A549 (cell line): ENCODE data around the gene CFAP100. TPM values are rescaled to one million over a fixed set of nuclear protein-coding genes. Genes with fewer than 3 reads are reported as not detected.

Experiments used
- ATAC-seq, 2 experiments: fragments of 200-7000 bp in 1 of 2; fragments of >200 bp in 1 of 2; cut with Nextera tagmentation in 1 of 2; cut with Tn5 transposase in 1 of 2; 3 replicates each; pipeline versions ENCODE4 v1.8.0 to v1.9.1; 2018 to 2020; ENCODE audit warnings: mild to moderate bottlenecking in 1 of 2, moderate library complexity in 1 of 2
- CTCF ChIA-PET: fragments of 300-600 bp; sonication (Branson Sonifier 250); formaldehyde crosslinking; extraction: SDS; loops from one replicate; lab custom pipeline; 2021; ENCODE audit warnings: antibody characterized with exemption, inconsistent platforms; lab: Yijun Ruan, JAX
- POLR2A ChIA-PET: fragments of 350-600 bp; formaldehyde crosslinking; extraction: SDS; loops from one replicate; lab custom pipeline; 2021; ENCODE audit warnings: antibody characterized with exemption, inconsistent platforms; lab: Yijun Ruan, JAX
- DNase-seq, 2 experiments: peaks; one replicate each; pipeline versions ENCODE4 v3.0.0 to v3.0.0-alpha.2; 2011 to 2016; ENCODE audit warnings: low read depth in 1 of 2, low spot score in 1 of 2
- FAIRE-seq: peaks from 2 replicates; lab custom pipeline; 2011; peaks lifted over from hg19 to GRCh38; lab: Jason Lieb, UNC
- H3K27ac ChIP-seq, 2 experiments: fragments of >200 bp; sonication (Bioruptor Twin); formaldehyde crosslinking; 3 replicates each; pipeline ENCODE4 v1.5.1; 2016 to 2017
- H3K4me1 ChIP-seq: fragments of >200 bp; sonication (Bioruptor Twin); formaldehyde crosslinking; 3 replicates; pipeline ENCODE4 v1.6.1; 2016
- H3K4me2 ChIP-seq: fragments of >200 bp; sonication (Bioruptor Twin); formaldehyde crosslinking; 3 replicates; pipeline ENCODE4 v1.6.1; 2016
- H3K4me3 ChIP-seq: fragments of >200 bp; sonication (Bioruptor Twin); formaldehyde crosslinking; 3 replicates; pipeline ENCODE4 v1.5.1; 2016
- H3K9me3 ChIP-seq: fragments of >200 bp; sonication (Bioruptor Twin); formaldehyde crosslinking; 3 replicates; pipeline ENCODE4 v1.6.1; 2016
- ATOH8 ChIP-seq: fragments of 250-450 bp; sonication (Bioruptor Pico); IDR thresholded peaks from 2 replicates; pipeline ENCODE4 v1.5.0; 2020; ENCODE audit warnings: low read depth, mild to moderate bottlenecking, moderate library complexity
- BHLHE40 ChIP-seq: IDR thresholded peaks from 2 replicates; pipeline ENCODE4 v1.6.1; 2012; ENCODE audit warnings: low read depth, low read length, inconsistent platforms
- CBX2 ChIP-seq: fragments of 200-600 bp; sonication (generic); IDR thresholded peaks from 2 replicates; pipeline ENCODE4 v1.6.1; 2016; ENCODE audit warnings: low read depth, mild to moderate bottlenecking, borderline replicate concordance
- CBX8 ChIP-seq: fragments of 200-600 bp; sonication (generic); IDR thresholded peaks from 2 replicates; pipeline ENCODE4 v1.6.1; 2016
- EHMT2 ChIP-seq: fragments of 200-600 bp; sonication (generic); IDR thresholded peaks from 2 replicates; pipeline ENCODE4 v1.6.1; 2016; ENCODE audit warnings: antibody characterized with exemption, low read depth, mild to moderate bottlenecking, moderate library complexity
- ELK1 ChIP-seq: fragments of 150-350 bp; IDR thresholded peaks from 2 replicates; pipeline ENCODE4 v1.6.1; 2014; ENCODE audit warnings: low read depth, mild to moderate bottlenecking, low read length
- ESRRA ChIP-seq: fragments of 150-350 bp; IDR thresholded peaks from 2 replicates; pipeline ENCODE4 v1.6.1; 2014; ENCODE audit warnings: mild to moderate bottlenecking, low read length, borderline replicate concordance
- FOSL2 ChIP-seq, 2 experiments: fragments of 450-650 bp in 1 of 2; fragments of >200 bp in 1 of 2; sonication (Bioruptor Twin) in 1 of 2; formaldehyde crosslinking; IDR thresholded peaks; 2 replicates each; pipeline versions ENCODE4 v1.5.0 to v1.6.1; 2016 to 2020; ENCODE audit warnings: mild to moderate bottlenecking in 1 of 2, moderate library complexity in 1 of 2
- GATA3 ChIP-seq: IDR thresholded peaks from 2 replicates; pipeline ENCODE4 v1.6.1; 2012; ENCODE audit warnings: borderline replicate concordance
- HDAC2 ChIP-seq: fragments of 200-600 bp; sonication (generic); IDR thresholded peaks from 2 replicates; pipeline ENCODE4 v1.6.1; 2016
- HES2 ChIP-seq: fragments of >200 bp; sonication (Bioruptor Twin); formaldehyde crosslinking; IDR thresholded peaks from 2 replicates; pipeline ENCODE4 v1.6.1; 2016
- HMGXB4 ChIP-seq: fragments of 250-450 bp; sonication (Bioruptor Pico); IDR thresholded peaks from 2 replicates; pipeline ENCODE4 v1.5.0; 2021; ENCODE audit warnings: mild to moderate bottlenecking, moderate library complexity, borderline replicate concordance
- HOXA7 ChIP-seq: fragments of 250-450 bp; sonication (Bioruptor Pico); IDR thresholded peaks from 2 replicates; pipeline ENCODE4 v1.5.0; 2020; ENCODE audit warnings: mild to moderate bottlenecking, moderate library complexity
- HOXB5 ChIP-seq: fragments of 250-450 bp; sonication (Bioruptor Pico); IDR thresholded peaks from 2 replicates; pipeline ENCODE4 v1.5.0; 2020; ENCODE audit warnings: mild to moderate bottlenecking, moderate library complexity
- KDM5A ChIP-seq: fragments of 200-600 bp; sonication (generic); IDR thresholded peaks from 2 replicates; pipeline ENCODE4 v1.6.1; 2016; ENCODE audit warnings: antibody characterized with exemption, mild to moderate bottlenecking
- MAFK ChIP-seq: fragments of 450-650 bp; IDR thresholded peaks from 2 replicates; pipeline ENCODE4 v1.6.1; 2014; ENCODE audit not compliant: partially characterized antibody
- MAX ChIP-seq: IDR thresholded peaks from 2 replicates; pipeline ENCODE4 v1.6.1; 2012
- NFE2L2 ChIP-seq: fragments of 150-350 bp; conservative IDR thresholded peaks from 2 replicates; pipeline ENCODE4 v1.6.1; 2014; ENCODE audit warnings: low read length
- RCOR1 ChIP-seq: fragments of 150-350 bp; IDR thresholded peaks from 2 replicates; pipeline ENCODE4 v1.6.1; 2014; ENCODE audit warnings: antibody characterized with exemption, low read length, low read depth
- SMC3 ChIP-seq: fragments of >200 bp; sonication (Bioruptor Twin); formaldehyde crosslinking; IDR thresholded peaks from 3 replicates; pipeline ENCODE4 v1.6.1; 2018; ENCODE audit warnings: inconsistent platforms
- ZC3H11A ChIP-seq: fragments of 450-650 bp; IDR thresholded peaks from 2 replicates; pipeline ENCODE4 v1.6.1; 2014; ENCODE audit warnings: antibody characterized with exemption, mild to moderate bottlenecking
- ZFP36 ChIP-seq: fragments of 450-650 bp; IDR thresholded peaks from 2 replicates; pipeline ENCODE4 v1.6.1; 2014; ENCODE audit warnings: borderline replicate concordance; ENCODE audit not compliant: partially characterized antibody
- ZNF302 ChIP-seq: fragments of 250-450 bp; sonication (Bioruptor Pico); IDR thresholded peaks from 2 replicates; pipeline ENCODE4 v1.9.0; 2021; ENCODE audit warnings: inconsistent platforms, mild to moderate bottlenecking, moderate library complexity
- ZSCAN20 ChIP-seq: fragments of 250-450 bp; sonication (Bioruptor Pico); IDR thresholded peaks from 2 replicates; pipeline ENCODE4 v1.8.0; 2022; ENCODE audit warnings: mild to moderate bottlenecking, moderate library complexity
- WGBS: methylation state at CpG from one replicate; pipeline ENCODE4 v1.1.6; 2017; ENCODE audit errors: missing lambda C conversion rate; 5-methylcytosine and 5-hydroxymethylcytosine counted together
- polyA plus RNA-seq, 4 experiments: library from polyadenylated mRNA; depleted of rRNA in 3 of 4; stranded (reverse); fragments of >200 nt; fragmentation: RNase III in 1 of 4; extraction: RNeasy Plus Mini Kit Qiagen cat#74134 plus additional on column Dnase treatment in 1 of 4; gene quantifications; 2 replicates in 3 of 4; 3 replicates in 1 of 4; pipeline ENCODE4 v1.2.3, GENCODE V29; 2011 to 2017

Gene CFAP100
- polyA plus RNA-seq, 2 of the 4 experiments (the other 2 are of a cell fraction): not detected

- no peaks in the 10 kb centered on the region for H3K4me1 ChIP-seq
- POLR2A ChIA-PET: no interaction called here
- ATAC-seq (no peak), DNase-seq (no peak), FAIRE-seq (no peak)
- WGBS: 62% methylated on average over 6 of the region's 6 CpGs
- no peak overlapping the region for H3K4me3 ChIP-seq
- H3K4me2 ChIP-seq: no peak overlapping the region
- no peaks in the 10 kb centered on the region for H3K9me3 ChIP-seq
- no peak overlapping the region for H3K27ac ChIP-seq
- TF ChIP-seq ZFP36 (no peak), GATA3 (no peak), ESRRA (no peak), KDM5A (no peak), RCOR1 (no peak), MAX (no peak), CBX8 (no peak), ZC3H11A (no peak), HES2 (no peak), HMGXB4 (CRISPR knock-in tag) (no peak)
- CTCF ChIA-PET: interaction anchor here (0.5 to 1.2 kb wide), 3 partner anchors 16 to 278 kb away, joined by 3 read pairs; no protein-coding TSS in a partner anchor
Measured at GRCh38 chr3:126412841-126413692, 18.4 kb downstream of the CFAP100 start.

- no peak for TF ChIP-seq HMGXB4 (CRISPR knock-in tag)
- TF ChIP-seq ZC3H11A: no peak
- TF ChIP-seq SMC3: no peak
- no peak for TF ChIP-seq HES2
- TF ChIP-seq NFE2L2: no peak
- no peak for TF ChIP-seq ATOH8
- no peak for TF ChIP-seq KDM5A
- no peak for TF ChIP-seq CBX8
- TF ChIP-seq ZNF302 (CRISPR knock-in tag): no peak
- no peak overlapping the region for H3K4me3 ChIP-seq
- no peaks in the 10 kb centered on the region for H3K4me1 ChIP-seq
- H3K9me3 ChIP-seq: no peaks in the 10 kb centered on the region
- ATAC-seq (no peak), FAIRE-seq (no peak), DNase-seq (no peak)
- CTCF ChIA-PET: interaction anchor here (1.0 to 1.2 kb wide), 2 partner anchors 16 to 311 kb away, joined by 3 read pairs; no protein-coding TSS in a partner anchor
- POLR2A ChIA-PET: no interaction called here
- H3K4me2 ChIP-seq: no peak overlapping the region
- H3K27ac ChIP-seq: no peak overlapping the region
- 17% methylated on average over 2 of the region's 4 CpGs for WGBS
Measured at GRCh38 chr3:126413693-126414080, 19.0 kb downstream of the CFAP100 start.

- Histone ChIP-seq H3K4me3 (no peak overlapping the region), H3K4me1 (no peaks in the 10 kb centered on the region), H3K27ac (no peak overlapping the region), H3K9me3 (no peaks in the 10 kb centered on the region)
- no peak for FAIRE-seq
- DNase-seq: no peak
- POLR2A ChIA-PET: no interaction called here
- 80% methylated on average over 1 of the region's 11 CpGs for WGBS
- ATAC-seq: no peak
- no peak for TF ChIP-seq FOSL2 (IDR thresholded peaks at IDR 0.05)
- no peak for TF ChIP-seq FOSL2 (CRISPR knock-in tag; IDR thresholded peaks at IDR 0.05)
- no peak for TF ChIP-seq ZC3H11A
- no peak for TF ChIP-seq CBX2
- TF ChIP-seq CBX8: no peak
- TF ChIP-seq ZSCAN20 (CRISPR knock-in tag): no peak
- no peak for TF ChIP-seq EHMT2
- TF ChIP-seq MAFK: no peak
- TF ChIP-seq ATOH8: no peak
- no peak for TF ChIP-seq HOXA7
- TF ChIP-seq BHLHE40: no peak
- TF ChIP-seq HOXB5 (CRISPR knock-in tag): no peak
- TF ChIP-seq SMC3: no peak
- no peak for TF ChIP-seq ELK1
- no peak for TF ChIP-seq ZFP36
- no peak for TF ChIP-seq HDAC2
- TF ChIP-seq, all 56 proteins: peak for 0
- H3K4me2 ChIP-seq: no peak overlapping the region
- CTCF ChIA-PET: interaction anchor here (1.0 to 1.2 kb wide), 2 partner anchors 16 to 312 kb away, joined by 3 read pairs; no protein-coding TSS in a partner anchor
Measured at GRCh38 chr3:126414406-126414805, 19.7 kb downstream of the CFAP100 start.
